Stimulated activated CD8-positive, alpha-beta memory T cell treated with anti-CD3 and anti-CD28 coated beads, Interleukin-4, amount 100 ng/mL, for 48 hours (primary cell): ENCODE measurements around the gene TEX14.
"Not testable (repeated sequence)": the region's sequence is repeated elsewhere in the genome, so short reads cannot be mapped to it uniquely, and the experiment has no call there.

Source experiments
- DNase-seq: peaks from one replicate; pipeline ENCODE4 v3.0.0-alpha.2; 2020

TEX14 gene

GRCh38 chr17:58686980-58687379, 4.9 kb downstream of the TEX14 start:
- DNase-seq = no peak

DNA sequence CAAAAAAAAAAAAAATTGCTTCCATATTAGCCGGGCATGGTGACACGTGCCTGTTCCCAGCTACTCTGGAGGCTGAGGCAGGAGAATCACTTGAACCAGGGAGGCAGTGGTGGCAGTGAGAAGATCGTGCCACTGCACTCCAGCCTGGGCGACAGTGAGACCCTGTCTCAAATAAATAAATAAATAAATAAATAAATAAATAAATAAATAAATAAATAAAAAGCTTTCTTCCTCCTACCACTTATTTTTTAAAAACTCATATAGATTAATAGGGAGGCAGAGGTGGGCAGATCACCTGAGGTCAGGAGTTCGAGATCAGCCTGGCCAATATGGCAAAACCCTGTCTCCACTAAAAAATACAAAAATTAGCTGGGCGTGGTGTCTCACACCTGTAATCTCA, 7.4 kb downstream of the TEX14 start:
- not testable (repeated sequence) for DNase-seq

DNA sequence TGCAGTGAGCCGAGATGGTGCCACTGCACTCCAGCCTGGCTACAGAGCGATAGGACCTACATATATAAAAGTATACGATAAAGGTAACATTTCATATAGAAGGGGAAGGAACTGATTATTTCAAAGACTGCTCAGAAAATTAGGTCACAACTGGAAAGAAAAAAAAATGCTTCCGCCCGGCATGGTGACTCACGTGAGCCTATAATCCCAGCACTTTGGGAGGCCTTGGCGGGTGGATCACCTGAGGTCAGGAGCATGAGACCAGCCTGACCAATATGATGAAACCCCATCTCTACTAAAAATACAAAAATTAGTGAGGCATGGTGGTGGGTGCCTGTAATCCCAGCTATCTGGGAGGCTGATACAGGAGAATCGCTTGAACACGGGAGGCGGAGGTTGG, 7.8 kb downstream of the TEX14 start:
- no peak for DNase-seq

GRCh38 chr17:58680038-58680369, 11.8 kb downstream of the TEX14 start:
- DNase-seq = no peak

- no peak for DNase-seq
Observed at GRCh38 chr17:58679263-58680037, 12.4 kb downstream of the TEX14 start.

- DNase-seq = not testable (repeated sequence)
Observed at GRCh38 chr17:58678287-58678686, 13.6 kb downstream of the TEX14 start.

DNA sequence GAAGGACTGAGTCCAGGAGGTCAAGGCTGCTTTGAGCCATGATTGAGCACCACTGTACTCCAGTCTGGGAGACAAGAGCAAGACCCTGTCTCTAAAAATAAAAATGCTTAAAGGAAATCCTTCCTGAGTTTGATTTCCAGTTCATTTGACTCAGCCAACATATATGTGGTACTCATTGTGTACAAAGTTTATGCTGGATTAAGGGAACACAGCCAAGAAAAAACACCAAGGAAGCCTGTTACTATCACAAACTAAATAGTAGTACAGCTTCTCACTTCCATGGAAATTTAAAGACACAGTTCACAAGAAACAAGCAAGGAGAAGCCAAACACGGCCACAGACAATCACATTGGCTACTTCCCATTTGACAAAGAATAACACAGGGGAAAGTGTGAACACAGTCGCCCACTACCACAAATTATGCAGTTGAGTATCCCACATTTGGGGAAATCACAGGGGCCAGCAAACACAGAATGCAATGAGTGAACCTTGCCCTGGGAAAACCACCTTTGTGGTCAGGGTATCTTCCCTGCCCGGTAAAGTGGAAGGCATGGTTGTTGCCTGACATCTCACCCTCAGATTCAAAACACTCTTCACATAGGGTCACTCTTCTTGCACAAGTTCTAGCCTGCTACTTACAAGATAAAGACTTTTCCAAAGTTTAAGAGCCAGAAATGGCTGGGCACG, 14.5 kb downstream of the TEX14 start:
- DNase-seq = no peak

DNA sequence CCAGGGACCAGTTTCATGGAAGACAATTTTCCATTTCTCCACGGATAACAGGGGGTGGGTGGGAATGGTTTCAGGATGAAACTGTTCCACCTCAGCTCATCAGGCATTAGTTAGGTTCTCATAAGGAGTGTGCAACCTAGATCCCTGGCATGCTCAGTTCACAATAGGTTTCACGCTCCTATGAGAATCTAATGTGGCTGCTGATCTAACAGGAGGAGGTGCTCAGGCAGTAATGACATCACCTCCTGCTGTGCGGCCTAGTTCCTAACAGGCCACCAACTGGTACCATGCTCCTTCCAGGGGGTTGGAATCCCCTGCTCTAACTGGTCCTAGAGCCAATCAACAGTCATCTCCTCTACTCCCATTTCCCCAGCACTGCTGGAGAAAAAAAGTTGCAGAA, 19.9 kb downstream of the TEX14 start:
- no peak for DNase-seq

GRCh38 chr17:58669853-58670252, 22.0 kb downstream of the TEX14 start:
- no peak for DNase-seq

GRCh38 chr17:58668598-58668935, 23.3 kb downstream of the TEX14 start:
- DNase-seq = no peak

DNA sequence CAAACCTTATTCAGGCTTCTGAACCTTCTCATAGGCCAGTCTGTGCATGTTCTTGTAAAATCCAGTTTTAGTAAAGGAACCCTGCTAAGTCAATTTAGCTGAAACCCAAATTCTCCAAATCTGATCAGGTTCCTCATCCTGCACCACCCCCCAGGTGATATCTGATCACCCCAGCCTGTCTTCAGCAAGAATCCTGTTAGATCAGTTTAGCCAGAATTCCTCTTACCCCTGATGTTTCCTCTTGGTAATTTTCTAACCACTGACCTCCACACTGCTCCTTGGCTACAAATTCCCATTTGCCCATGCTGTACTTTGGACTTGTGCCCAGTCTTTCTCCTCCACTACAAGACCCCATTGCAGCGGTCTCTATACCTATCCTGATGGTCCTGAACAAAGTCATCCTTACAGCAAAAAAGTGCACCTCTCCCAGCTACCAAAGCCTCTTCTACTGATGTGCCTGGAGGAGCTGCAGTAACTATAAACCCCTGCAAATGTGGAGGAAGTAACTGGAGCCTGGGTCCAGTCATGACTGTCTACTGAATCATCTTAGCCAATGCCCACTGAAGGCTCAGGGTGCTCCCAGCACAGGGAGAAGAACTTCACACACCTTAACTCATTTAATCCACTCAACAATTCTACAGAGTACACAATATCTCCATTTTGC, 23.8 kb downstream of the TEX14 start:
- DNase-seq = no peak

- DNase-seq = peak; percentile 51
Observed at GRCh38 chr17:58666858-58667267, 25.0 kb downstream of the TEX14 start.

GRCh38 chr17:58665946-58666857, 25.6 kb downstream of the TEX14 start:
- DNase-seq = no peak

DNA sequence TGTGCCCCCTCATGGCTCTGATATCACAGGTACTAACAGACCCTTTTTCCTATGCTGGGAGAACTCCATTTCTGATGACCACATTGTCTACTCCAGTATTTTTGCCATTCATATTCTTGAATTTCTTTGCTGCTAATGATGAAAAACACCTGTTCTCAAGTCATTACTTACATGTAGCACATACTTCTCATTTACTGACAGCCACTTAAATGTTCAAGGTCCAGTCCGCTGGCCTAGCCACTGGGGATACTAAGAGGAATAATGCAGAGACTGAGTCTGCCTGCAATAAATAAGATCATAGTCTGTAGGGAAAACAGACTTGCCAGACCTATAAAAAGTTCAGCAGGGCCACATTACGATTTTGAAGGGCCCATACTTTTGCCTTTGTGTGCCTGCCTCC, 27.5 kb downstream of the TEX14 start:
- no peak for DNase-seq

DNA sequence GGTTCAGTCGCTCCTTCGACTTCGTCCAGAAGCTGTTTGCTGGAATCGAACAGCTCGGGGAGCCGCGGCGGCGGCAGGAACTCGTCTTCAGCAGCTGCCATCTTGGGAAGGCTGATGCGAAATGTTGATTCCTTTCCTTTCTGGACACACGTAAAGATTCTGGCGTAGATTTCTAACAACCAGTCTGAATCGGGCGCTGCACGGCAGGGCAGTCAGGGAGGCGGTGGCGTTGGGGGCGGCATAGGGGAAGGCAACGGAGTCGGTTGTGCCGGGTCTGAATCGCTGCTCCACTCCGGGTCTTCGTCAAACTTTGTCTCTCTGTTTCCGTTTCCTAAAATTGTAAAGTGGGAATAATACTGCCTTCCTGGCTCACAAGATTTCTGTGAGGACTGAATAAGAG, 30.3 kb downstream of the TEX14 start:
- no peak for DNase-seq

- DNase-seq = no peak
Observed at GRCh38 chr17:58660621-58661020, 31.2 kb downstream of the TEX14 start.

DNA sequence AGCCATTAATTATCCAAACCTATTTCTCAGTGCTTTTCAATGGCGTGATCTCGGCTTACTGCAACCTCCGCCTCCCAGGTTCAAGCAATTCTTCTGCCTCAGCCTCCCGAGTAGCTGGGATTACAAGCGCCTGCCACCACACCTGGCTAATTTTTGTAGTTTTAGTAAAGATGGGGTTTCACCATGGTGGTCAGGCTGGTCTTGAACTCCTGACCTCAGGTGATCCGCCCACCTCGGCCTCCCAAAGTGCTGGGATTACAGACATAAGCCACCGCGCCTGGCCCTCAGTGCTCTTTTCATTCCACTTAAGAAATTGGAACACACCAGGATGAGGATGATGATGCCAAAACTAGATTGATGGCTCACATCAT, 32.1 kb downstream of the TEX14 start:
- DNase-seq = not testable (repeated sequence)

GRCh38 chr17:58658804-58659713, 32.8 kb downstream of the TEX14 start:
- peak; percentile 80 for DNase-seq

GRCh38 chr17:58657962-58658803, 33.7 kb downstream of the TEX14 start:
- DNase-seq = not testable (repeated sequence)

- no peak for DNase-seq
Observed at GRCh38 chr17:58648236-58648635, 43.6 kb downstream of the TEX14 start.

- DNase-seq = no peak
Observed at GRCh38 chr17:58643147-58643546, 48.7 kb downstream of the TEX14 start.
